ENCODE data around the gene RSRC1. TPM values are rescaled to one million over a fixed set of nuclear protein-coding genes. Genes with fewer than 3 reads are reported as not detected.

The RSRC1 gene
- total RNA-seq, 8 experiments from 2014 or later, result 38.3 to 159 (median 45.1) TPM

- Histone ChIP-seq H3K27ac (no peak overlapping the region), H3K4me1 (replicated peaks in 1 of 2) (no peaks in the 10 kb centered on the region), H3K4me3 (no peak overlapping the region)
- ATAC-seq (replicated peaks in 6 of 8), result no peak
- in situ Hi-C loops (cut with MboI; ENCODE audit: low pct_unique_long_range_greater_than_20kb in 2 of 9, low sequenced_read_pairs in 9 of 9, unreplicated experiment in 9 of 9), result no loop called here
- WGBS, 10 experiments, result 89 to 100% (median 100%) methylated on average over 1 to 3 of the region's 3 CpGs; no CpG with 5 or more reads in 1 of the 10 experiments
Observed at GRCh38 chr3:158159714-158160113, 49.8 kb downstream of the RSRC1 start.

- no peak overlapping the region for H3K27ac ChIP-seq
- ATAC-seq (replicated peaks in 6 of 8), result peak in 2 of 8 experiments; percentile 78 to 81
- in situ Hi-C loops (cut with MboI; ENCODE audit: low pct_unique_long_range_greater_than_20kb in 2 of 9, low sequenced_read_pairs in 9 of 9, unreplicated experiment in 9 of 9), result no loop called here
- no peaks in the 10 kb centered on the region for H3K4me1 ChIP-seq (replicated peaks in 1 of 2)
- no peak overlapping the region for H3K4me3 ChIP-seq
Observed at GRCh38 chr3:158160958-158161357, 51.1 kb downstream of the RSRC1 start.

GRCh38 chr3:158165141-158165655, 55.3 kb downstream of the RSRC1 start:
- no peak overlapping the region for H3K4me3 ChIP-seq
- H3K27ac ChIP-seq, result no peak overlapping the region
- H3K4me1 ChIP-seq (replicated peaks in 1 of 2), result no peaks in the 10 kb centered on the region
- in situ Hi-C loops (cut with MboI; ENCODE audit: low pct_unique_long_range_greater_than_20kb in 2 of 9, low sequenced_read_pairs in 9 of 9, unreplicated experiment in 9 of 9), result no loop called here
- peak in 2 of 8 experiments; percentile 41 to 49 for ATAC-seq (replicated peaks in 6 of 8)
- 80 to 100% (median 89%) methylated on average over 2 to 5 of the region's 5 CpGs; no CpG with 5 or more reads in 2 of the 10 experiments for WGBS, 10 experiments

- in situ Hi-C loops (cut with MboI; ENCODE audit: low pct_unique_long_range_greater_than_20kb in 2 of 9, low sequenced_read_pairs in 9 of 9, unreplicated experiment in 9 of 9), result no loop called here
- no peak overlapping the region for H3K27ac ChIP-seq
- no peak overlapping the region for H3K4me3 ChIP-seq
- H3K4me1 ChIP-seq (replicated peaks in 1 of 2), result no peaks in the 10 kb centered on the region
- no peak for ATAC-seq (replicated peaks in 6 of 8)
Observed at GRCh38 chr3:158165730-158166129, 55.8 kb downstream of the RSRC1 start.

- Histone ChIP-seq H3K4me3 (no peak overlapping the region), H3K4me1 (replicated peaks in 1 of 2) (no peaks in the 10 kb centered on the region), H3K27ac (no peak overlapping the region)
- in situ Hi-C loops (cut with MboI; ENCODE audit: low pct_unique_long_range_greater_than_20kb in 2 of 9, low sequenced_read_pairs in 9 of 9, unreplicated experiment in 9 of 9), result no loop called here
- 13 to 100% (median 94%) methylated on average over 1 to 2 of the region's 2 CpGs; no CpG with 5 or more reads in 1 of the 10 experiments for WGBS, 10 experiments
- no peak for ATAC-seq (replicated peaks in 6 of 8)
Observed at GRCh38 chr3:158166223-158166622, 56.3 kb downstream of the RSRC1 start.

GRCh38 chr3:158167737-158168557, 58.1 kb downstream of the RSRC1 start:
- in situ Hi-C loops (cut with MboI; ENCODE audit: low pct_unique_long_range_greater_than_20kb in 2 of 9, low sequenced_read_pairs in 9 of 9, unreplicated experiment in 9 of 9), result no loop called here
- whole genome bisulfite sequencing, 10 experiments, result 48 to 100% (median 88%) methylated on average over 1 to 6 of the region's 6 CpGs
- Histone ChIP-seq H3K4me1 (replicated peaks in 1 of 2) (no peaks in the 10 kb centered on the region), H3K27ac (no peak overlapping the region), H3K4me3 (no peak overlapping the region)
- peak in 4 of 8 experiments; percentile 43 to 62 (median 52) for ATAC-seq (replicated peaks in 6 of 8)

GRCh38 chr3:158169091-158169491, 59.2 kb downstream of the RSRC1 start:
- Histone ChIP-seq H3K4me1 (replicated peaks in 1 of 2) (no peaks in the 10 kb centered on the region), H3K4me3 (no peak overlapping the region), H3K27ac (no peak overlapping the region)
- ATAC-seq (replicated peaks in 6 of 8), result peak in 4 of 8 experiments; percentile 37 to 99 (median 89)
- 10 to 100% (median 50%) methylated on average over 1 to 2 of the region's 2 CpGs; no CpG with 5 or more reads in 2 of the 10 experiments for WGBS, 10 experiments
- in situ Hi-C loops (cut with MboI; ENCODE audit: low pct_unique_long_range_greater_than_20kb in 2 of 9, low sequenced_read_pairs in 9 of 9, unreplicated experiment in 9 of 9), result no loop called here

- H3K27ac ChIP-seq, result no peak overlapping the region
- whole genome bisulfite sequencing, 10 experiments, result 33 to 86% (median 82%) methylated on average over 1 of the region's 1 CpG; no CpG with 5 or more reads in 6 of the 10 experiments
Observed at GRCh38 chr3:158181096-158181495, 71.2 kb downstream of the RSRC1 start.

GRCh38 chr3:158185711-158186110, 75.8 kb downstream of the RSRC1 start:
- no peaks in the 10 kb centered on the region for H3K4me1 ChIP-seq (replicated peaks in 1 of 2)
- H3K4me3 ChIP-seq, result no peak overlapping the region
- 20 to 100% (median 100%) methylated on average over 1 of the region's 1 CpG; no CpG with 5 or more reads in 1 of the 10 experiments for WGBS, 10 experiments
- ATAC-seq (replicated peaks in 6 of 8), result no peak
- no peak overlapping the region for H3K27ac ChIP-seq
- in situ Hi-C loops (cut with MboI; ENCODE audit: low pct_unique_long_range_greater_than_20kb in 2 of 9, low sequenced_read_pairs in 9 of 9, unreplicated experiment in 9 of 9), result no loop called here

More at GRCh38 chr3:158181096-158181495, 71.2 kb downstream of the RSRC1 start:
- no peak overlapping the region for H3K4me3 ChIP-seq
- in situ Hi-C loops (cut with MboI; ENCODE audit: low pct_unique_long_range_greater_than_20kb in 2 of 9, low sequenced_read_pairs in 9 of 9, unreplicated experiment in 9 of 9), result no loop called here
- H3K4me1 ChIP-seq (replicated peaks in 1 of 2), result no peaks in the 10 kb centered on the region
- ATAC-seq (replicated peaks in 6 of 8), result peak in 2 of 8 experiments; percentile 59 to 65

- in situ Hi-C loops (cut with MboI; ENCODE audit: low pct_unique_long_range_greater_than_20kb in 2 of 9, low sequenced_read_pairs in 9 of 9, unreplicated experiment in 9 of 9), result no loop called here
- H3K4me1 ChIP-seq (replicated peaks in 1 of 2), result no peaks in the 10 kb centered on the region
- no peak for ATAC-seq (replicated peaks in 6 of 8)
- H3K27ac ChIP-seq, result no peak overlapping the region
- H3K4me3 ChIP-seq, result no peak overlapping the region
Observed at GRCh38 chr3:158200955-158201354, 91.1 kb downstream of the RSRC1 start.

GRCh38 chr3:158205324-158205723, 95.4 kb downstream of the RSRC1 start:
- in situ Hi-C loops (cut with MboI; ENCODE audit: low pct_unique_long_range_greater_than_20kb in 2 of 9, low sequenced_read_pairs in 9 of 9, unreplicated experiment in 9 of 9), result no loop called here
- no peak for ATAC-seq (replicated peaks in 6 of 8)
- no peak overlapping the region for H3K27ac ChIP-seq
- H3K4me1 ChIP-seq (replicated peaks in 1 of 2), result no peaks in the 10 kb centered on the region
- H3K4me3 ChIP-seq, result no peak overlapping the region
- 50 to 100% (median 79%) methylated on average over 1 to 2 of the region's 2 CpGs for WGBS, 10 experiments

GRCh38 chr3:158205994-158206393, 96.1 kb downstream of the RSRC1 start:
- Histone ChIP-seq H3K4me1 (replicated peaks in 1 of 2) (no peaks in the 10 kb centered on the region), H3K4me3 (no peak overlapping the region), H3K27ac (no peak overlapping the region)
- ATAC-seq (replicated peaks in 6 of 8), result no peak
- WGBS, 10 experiments, result 92 to 100% (median 100%) methylated on average over 1 to 2 of the region's 2 CpGs
- in situ Hi-C loops (cut with MboI; ENCODE audit: low pct_unique_long_range_greater_than_20kb in 2 of 9, low sequenced_read_pairs in 9 of 9, unreplicated experiment in 9 of 9), result no loop called here

GRCh38 chr3:158210067-158210466, 100.2 kb downstream of the RSRC1 start:
- no peak overlapping the region for H3K4me3 ChIP-seq
- in situ Hi-C loops (cut with MboI; ENCODE audit: low pct_unique_long_range_greater_than_20kb in 2 of 9, low sequenced_read_pairs in 9 of 9, unreplicated experiment in 9 of 9), result no loop called here
- ATAC-seq (replicated peaks in 6 of 8), result no peak
- WGBS, 10 experiments, result 88 to 100% (median 96%) methylated on average over 1 to 4 of the region's 4 CpGs; no CpG with 5 or more reads in 1 of the 10 experiments
- H3K4me1 ChIP-seq (replicated peaks in 1 of 2), result peaks cover 0 to 4% of the 10 kb centered on the region in 2 donors
- no peak overlapping the region for H3K27ac ChIP-seq

- no peak for ATAC-seq (replicated peaks in 6 of 8)
- Histone ChIP-seq H3K4me3 (no peak overlapping the region), H3K27ac (no peak overlapping the region), H3K4me1 (replicated peaks in 1 of 2) (peaks cover 0 to 4% of the 10 kb centered on the region in 2 donors)
- in situ Hi-C loops (cut with MboI; ENCODE audit: low pct_unique_long_range_greater_than_20kb in 2 of 9, low sequenced_read_pairs in 9 of 9, unreplicated experiment in 9 of 9), result no loop called here
Observed at GRCh38 chr3:158213461-158213860, 103.6 kb downstream of the RSRC1 start.

All from motor neuron (in vitro differentiated cells).